Endothelial cell of hepatic sinusoid (primary cell): ENCODE results near the gene CCDC127.

Source experiments
- in situ Hi-C: cut with HindIII; loops from 2 replicates; pipeline ENCODE4 v1.10.0; 2017; ENCODE audit warnings: low sequenced_read_pairs

Gene CCDC127

DNA sequence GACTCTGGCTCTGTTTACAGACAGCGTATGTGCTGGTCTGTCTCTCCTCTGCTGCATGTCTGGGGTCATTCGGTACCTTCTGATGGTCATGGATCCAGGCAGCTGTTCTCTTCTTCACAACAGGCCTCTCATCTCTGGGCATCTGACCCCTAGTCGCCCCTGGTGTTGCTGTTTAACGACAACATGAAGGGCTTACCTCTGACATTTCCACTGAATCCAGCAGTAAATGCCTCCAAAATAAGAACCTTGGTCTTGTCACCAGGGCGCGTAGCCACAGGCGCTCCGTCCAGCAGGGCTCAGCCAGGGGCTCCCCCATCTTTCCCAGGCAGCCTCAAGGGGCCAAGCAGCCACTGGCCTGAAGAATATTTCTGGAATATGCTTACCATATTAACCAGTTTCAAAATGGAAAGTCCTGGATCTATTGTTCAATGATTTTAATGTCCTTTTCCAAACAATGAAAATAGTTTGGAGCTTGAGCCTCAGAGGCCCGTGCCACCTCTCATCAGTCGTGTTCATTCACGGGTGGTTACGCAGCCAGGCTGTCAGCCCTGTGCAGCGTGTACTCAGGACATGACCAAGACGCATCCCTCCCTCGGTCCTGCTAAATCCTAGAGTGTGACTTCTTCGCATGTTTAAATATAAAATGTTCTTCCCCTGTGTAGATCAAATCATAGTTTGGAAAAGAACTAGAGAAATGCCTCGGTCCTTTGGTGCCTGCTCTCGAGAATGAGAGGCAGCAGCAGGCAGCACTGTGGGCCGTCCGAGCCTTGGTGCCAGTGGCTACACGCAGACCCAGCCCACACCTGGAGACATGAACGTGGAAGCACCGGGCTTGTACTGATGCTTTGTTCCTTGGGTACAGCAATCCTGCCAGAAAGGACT lies 56.8 kb downstream of the CCDC127 start:
- in situ Hi-C loops: no loop called here

DNA sequence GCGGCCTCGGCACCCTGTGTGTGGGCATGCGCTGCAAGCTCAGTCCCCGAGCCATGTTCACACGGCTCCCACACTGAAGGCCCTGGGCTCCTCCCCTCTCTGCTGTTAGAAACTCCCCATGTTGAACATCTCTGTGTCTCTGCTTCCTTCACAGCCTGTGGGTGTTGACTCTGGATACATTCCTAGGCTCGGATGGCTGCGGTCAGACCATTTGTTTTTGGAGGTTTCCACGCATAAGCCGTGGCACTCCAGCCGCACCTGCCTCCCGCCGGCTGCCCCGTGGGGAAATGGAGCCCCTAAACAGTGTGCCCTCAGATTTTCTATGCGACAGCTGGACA lies 57.8 kb downstream of the CCDC127 start:
- in situ Hi-C loops: no loop called here

DNA sequence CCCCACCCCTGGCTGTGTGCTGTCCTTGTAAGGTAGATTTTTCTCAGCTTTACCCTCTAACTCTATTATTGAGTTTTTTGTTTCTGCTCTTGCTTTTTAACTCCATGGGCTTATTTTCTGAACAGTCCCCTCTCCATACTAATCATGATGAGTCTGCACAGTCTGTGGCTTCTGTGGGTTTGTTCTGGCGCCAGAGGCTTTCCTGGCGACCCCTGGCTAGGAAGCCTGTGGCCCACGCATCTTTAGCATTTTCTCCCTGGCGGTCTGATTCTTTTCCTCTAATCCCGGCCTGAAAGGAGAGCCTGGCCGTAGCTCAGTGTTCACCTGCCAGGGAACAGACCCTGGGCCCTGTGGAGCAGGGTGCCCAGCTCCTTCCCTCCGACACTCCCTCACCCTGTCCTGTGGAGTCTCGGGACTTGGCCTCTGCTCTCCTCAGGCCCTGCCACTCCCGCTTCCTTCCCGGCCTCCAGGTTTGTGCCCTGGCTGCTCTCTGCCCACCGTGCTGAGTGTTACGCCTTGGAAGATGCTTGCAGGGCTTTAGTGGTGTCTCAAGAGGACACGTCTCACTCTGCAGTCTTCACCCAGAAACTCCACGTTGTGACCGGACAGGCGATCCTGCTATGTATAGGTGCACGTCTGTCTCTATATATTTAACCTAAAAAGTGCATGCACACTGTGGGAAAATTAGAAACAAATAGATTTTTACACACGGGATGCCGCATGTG lies 58.3 kb downstream of the CCDC127 start:
- in situ Hi-C loops: no loop called here

DNA sequence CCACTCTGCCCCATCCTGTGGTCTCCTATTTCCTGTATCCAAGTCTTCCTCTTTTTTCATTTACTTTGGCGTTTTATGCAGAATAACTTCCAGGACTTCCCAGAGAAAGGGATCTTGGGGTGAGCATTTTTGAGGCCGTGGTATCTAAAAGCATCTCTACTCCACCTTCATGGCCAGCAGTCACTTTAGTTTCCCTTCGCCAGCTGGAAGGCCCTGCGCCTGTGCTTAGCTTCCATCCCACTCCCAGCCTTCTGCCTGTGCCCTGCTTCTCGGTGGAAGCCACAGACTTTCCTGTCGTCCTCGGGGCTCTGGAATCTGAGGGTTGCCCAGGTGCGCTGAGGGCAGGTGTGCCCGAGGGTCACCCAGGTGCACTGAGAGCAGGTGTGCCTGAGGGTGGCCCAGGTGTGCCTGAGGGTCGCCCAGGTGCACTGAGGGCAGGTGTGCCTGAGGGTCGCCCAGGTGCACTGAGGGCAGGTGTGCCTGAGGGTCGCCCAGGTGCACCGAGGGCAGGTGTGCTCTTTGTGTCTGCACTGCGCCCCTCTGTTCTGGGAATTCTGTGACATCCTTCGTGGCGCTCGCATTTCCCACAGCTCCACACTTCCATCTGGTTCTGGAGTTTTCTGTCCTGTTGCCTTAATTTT lies 59.0 kb downstream of the CCDC127 start:
- in situ Hi-C loops: no loop called here

DNA sequence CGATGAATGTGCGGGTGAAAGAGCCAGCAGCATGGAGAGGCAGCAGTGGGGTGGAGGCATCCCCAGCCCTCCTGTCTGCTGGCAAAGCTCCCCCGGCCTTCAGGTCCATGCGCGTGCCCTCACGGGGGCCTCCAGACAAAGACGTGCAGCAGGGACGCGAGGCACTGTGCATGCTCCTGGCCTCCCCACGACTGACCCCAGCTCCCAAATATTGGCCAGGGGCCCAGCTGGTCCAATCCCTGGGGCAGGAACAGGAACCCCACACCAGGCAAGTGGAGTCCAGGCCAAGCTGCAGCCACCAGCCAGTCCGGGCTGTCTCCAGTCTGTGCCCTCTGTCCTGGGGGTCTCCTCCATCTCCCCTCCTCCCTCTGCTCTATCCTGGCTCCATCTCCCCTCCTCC lies 60.2 kb downstream of the CCDC127 start:
- in situ Hi-C loops: no loop called here

DNA sequence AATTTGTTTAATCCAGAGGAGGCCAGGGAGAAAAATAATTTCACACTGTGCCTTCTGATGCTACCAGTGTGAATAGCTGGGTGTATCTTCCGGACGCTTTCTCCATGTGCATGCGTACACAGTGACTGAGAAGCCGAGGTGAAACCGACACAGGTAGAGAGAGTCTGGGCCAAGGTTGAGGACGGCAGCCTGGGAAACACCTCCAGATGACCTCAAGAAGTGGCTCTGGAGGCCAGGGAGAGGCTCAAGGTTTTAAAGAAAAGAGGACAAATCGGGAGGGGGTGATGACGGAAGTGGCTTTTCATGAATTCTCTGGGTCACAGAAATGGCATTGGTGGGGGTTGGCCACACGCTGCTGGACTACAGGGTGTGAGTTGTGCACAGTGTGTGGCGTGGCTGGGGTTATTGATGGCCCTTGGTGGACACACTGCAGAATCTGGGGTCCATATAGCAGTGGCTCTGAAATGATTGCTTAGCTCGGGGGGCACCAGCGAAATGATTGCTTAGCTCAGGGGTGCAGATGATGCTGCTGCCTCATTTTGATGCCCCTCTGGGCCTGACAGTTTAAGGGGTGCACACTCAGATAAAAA lies 60.7 kb downstream of the CCDC127 start:
- in situ Hi-C loops: no loop called here

DNA sequence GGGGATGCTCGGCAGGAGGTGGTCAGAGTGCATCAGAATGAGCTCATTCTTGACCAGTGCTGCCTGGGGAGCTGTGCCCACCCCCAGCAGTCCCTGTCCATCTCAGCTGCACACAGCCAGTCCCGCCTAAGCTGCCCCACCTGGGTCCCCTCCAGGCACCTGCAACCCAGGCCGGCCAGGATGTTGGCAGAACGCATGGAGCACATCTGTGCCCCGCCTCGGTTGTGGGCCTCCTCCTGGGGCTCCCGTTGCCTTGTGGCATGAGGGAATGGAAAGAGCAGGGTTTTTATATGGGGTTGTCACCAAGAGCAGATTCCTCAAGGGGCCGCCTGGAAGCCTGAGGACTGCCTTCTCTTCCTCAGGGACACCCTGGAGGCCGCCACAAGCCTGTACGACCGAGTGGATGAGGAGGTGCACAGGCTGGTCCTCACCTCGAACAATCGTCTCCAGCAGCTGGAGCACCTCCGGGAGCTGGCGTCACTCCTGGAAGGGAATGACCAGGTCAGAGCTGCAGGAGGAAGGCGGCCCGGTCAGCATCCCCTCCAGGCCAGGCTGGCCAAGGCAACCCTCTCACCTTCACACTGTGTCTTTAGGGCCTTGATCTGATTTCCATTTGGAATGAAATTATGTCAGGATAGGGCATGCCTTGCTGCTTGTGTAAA lies 61.4 kb downstream of the CCDC127 start:
- in situ Hi-C loops: no loop called here

DNA sequence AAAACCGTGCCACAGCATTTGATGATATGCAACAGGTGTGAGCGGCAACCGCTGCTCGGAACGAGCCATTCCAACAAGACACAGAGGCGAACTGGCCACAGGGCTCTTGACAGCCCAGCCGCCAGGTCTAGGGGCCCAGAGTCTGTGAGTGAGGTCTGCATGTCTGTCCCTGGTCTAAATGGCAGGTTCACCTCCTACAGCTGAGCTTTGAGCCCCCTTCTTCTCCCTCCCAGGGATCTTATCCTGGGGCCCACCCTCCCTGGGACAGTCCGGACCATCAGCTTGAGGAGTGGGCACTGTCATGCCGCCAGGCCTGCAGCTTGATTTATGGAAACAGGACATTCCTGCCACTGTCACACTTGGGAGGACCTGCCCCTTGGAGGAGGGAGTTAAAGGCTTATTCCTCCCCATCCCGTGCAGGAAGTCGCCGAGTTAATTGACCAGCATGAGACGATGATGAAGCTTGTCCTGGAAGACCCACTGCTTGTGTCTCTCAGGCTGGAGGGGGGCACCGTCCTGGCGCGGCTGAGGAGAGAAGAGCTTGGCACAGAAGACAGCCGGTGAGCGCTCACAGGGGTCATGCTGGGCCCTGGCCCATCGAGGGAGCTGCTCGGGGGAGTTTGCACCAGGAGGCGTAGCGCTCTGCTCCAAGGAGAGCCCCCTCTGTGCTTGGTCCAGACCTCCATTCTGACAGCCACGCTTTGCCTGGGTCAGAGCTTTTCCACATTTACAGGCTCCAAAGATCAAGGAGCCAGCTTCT lies 62.1 kb downstream of the CCDC127 start:
- in situ Hi-C loops: no loop called here

DNA sequence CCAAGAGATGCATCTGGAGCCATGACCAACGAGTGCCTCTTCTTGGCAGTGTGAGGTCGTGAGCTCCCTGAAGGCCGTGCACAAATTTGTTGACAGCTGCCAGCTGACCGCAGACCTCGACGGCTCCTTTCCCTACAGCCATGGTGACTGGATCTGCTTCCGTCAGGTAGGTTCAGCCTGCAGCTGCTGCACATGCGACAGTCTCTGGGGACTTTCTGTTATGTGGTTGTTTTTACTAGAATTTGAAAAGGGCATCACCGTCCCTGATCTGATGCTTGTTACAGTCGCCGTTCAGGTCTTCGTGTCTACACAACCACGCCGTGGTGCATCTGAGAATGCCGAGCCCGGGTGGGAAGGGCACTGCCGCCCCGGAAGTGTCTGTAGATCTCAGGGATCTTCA lies 63.1 kb downstream of the CCDC127 start:
- in situ Hi-C loops: no loop called here

DNA sequence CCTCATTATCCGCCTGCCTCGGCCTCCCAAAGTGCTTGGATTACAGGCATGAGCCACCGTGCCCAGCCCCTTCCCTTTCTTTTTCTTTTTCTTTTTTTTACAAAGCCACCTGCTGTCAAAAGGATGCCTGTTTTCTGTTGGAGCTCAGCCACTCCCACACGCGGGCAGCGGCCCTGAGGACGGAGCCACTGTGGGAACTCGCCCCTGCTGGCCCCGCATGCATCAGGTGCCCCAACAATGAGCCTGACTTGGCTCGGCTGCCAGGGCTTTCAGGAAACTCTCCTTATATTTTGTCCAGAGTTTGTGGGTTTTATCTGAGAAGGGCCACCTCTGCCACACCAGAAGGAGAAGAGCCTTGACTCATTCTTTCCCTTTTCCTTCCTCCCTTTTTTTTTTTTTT lies 63.7 kb downstream of the CCDC127 start:
- in situ Hi-C loops: no loop called here

DNA sequence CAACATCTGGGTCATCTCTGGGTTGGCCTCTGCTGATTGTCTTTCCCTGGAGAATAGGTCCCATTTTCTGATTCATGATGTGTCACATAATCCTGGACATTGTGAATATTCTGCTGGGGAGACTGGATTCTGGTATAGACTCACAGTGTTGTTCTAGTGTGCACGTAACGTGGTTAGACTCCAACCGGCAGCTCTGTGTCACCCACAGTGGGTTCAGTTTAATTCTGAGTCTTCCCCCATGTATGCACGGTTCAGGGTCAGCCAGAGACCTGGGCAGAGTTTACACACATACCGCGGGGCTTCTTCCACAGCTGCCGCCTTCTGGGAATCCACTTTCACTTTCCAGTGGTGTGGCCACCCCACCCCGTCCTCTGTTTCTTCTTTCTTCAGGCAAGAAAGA lies 64.7 kb downstream of the CCDC127 start:
- in situ Hi-C loops: no loop called here

DNA sequence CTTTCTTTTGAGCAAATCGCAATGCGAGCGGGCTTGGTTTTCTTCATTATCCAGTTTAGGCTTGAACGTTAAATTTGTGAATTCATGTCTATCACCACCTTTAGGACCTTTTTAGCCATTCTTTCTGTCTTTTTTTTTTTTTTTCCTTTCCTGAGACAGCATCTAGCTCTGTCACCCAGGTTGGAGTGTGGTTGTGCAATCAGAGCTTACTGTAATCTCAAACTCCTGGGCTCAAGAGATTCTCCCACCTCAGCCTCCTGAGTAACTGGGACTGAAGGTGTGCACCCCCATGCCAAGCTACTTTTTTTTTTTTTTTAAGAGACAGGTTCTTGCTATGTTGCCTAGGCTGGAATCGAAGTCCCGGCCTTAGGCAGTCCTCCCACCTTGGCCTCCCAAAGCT lies 65.9 kb downstream of the CCDC127 start:
- in situ Hi-C loops: no loop called here

DNA sequence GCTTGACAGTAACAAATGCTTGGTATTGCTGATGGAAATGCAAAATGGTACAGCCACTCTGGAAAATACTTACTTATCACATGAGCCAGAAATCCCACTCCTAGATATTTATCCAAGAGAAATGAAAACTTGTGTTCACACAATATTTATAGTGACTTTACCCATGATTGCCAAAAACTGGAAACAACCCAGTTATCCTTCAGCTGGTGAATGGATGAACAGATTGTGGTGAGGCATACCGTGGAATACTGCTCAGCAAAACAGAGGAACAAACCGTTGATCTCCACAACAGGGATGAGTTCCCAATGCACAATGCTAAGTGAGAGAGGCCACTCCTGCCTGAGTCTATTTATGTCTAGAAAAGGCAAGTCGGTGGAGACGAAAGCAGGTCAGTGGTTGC lies 67.2 kb downstream of the CCDC127 start:
- in situ Hi-C loops: no loop called here

DNA sequence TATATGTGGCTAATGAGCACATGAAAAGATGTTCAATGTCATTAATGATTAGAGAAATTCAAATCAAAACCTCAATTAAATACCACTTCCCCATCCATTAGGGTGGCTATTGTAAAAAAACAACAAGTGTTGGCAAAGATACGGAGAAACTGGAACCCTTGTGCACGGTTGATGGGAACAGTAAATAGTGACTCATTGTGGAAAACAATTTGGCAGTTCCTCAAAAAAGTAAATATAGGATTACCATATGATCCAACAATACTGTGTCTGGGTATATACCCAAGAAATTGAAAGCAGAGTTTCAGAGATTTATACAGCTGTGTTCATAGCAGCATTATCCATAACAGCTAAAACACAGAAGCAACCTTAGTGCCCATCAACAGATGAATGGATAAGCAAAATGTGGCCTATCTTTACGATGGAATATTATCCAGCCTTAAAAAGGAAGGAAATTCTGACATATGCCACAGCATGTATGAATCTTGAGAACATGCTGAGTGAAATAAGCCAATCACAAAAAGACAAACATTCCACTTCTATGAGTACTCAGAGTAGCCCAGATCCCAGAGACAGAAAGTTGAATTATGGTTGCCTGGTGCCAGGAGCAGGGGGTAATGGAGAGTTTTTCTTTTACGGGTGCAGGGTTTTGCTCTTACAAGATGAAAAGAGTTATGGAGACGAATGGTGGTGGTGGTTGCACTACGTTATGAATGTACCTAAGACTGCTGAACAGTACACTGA lies 68.0 kb downstream of the CCDC127 start:
- in situ Hi-C loops: no loop called here

DNA sequence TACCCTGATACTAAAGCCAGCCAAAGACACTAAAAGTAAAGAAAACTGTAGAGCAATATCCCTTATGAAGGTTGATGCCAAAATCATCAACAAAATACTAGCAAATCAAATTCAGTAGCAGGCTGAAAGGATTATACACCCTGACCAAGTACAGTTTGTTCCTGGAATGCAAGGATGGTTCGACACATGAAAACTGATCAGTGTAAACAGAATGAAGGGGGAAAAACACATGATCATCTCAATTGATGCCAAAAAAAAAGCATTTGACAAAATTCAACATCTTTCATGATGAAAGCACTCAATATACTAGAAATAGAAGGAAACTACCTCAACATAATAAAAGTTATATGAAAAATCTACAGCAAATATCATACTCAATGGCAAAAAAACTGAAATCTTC lies 70.2 kb downstream of the CCDC127 start:
- in situ Hi-C loops: no loop called here
